Naive thymus-derived CD4-positive, alpha-beta T cell (primary cell): ENCODE results near the gene TPP1. TPM values are rescaled to one million over a fixed set of nuclear protein-coding genes. Genes with fewer than 3 reads are reported as not detected.

Experiments used
- ATAC-seq: fragments of 150-1000 bp; cut with Tn5 transposase; 2 replicates; pipeline ENCODE4 v1.10.0; 2021; ENCODE audit warnings: mild to moderate bottlenecking, moderate library complexity
- CTCF ChIA-PET: fragments of 350-600 bp; sonication (Branson Sonifier 250); formaldehyde crosslinking; loops from one replicate; lab custom pipeline; 2021; ENCODE audit warnings: antibody characterized with exemption; lab: Charles Lee
- POLR2A ChIA-PET: fragments of 350-600 bp; sonication (Branson Sonifier 250); formaldehyde crosslinking; loops from one replicate; lab custom pipeline; 2021; ENCODE audit warnings: antibody characterized with exemption, inconsistent platforms; lab: Charles Lee
- DNase-seq, 9 donors: peaks; one replicate each; pipeline versions ENCODE4 v3.0.0 to v3.0.0-alpha.2; 2020 to 2022; ENCODE audit warnings: mixed read lengths in 1 of 9
- H3K27ac ChIP-seq: one replicate; pipeline ENCODE4 v1.7.0; 2013; ENCODE audit warnings: mild to moderate bottlenecking, low read depth, low read length, moderate library complexity
- H3K27me3 ChIP-seq, 2 donors: one replicate each; pipeline ENCODE4 v1.7.0; 2013; ENCODE audit warnings: low read length in 2 of 2, mild to moderate bottlenecking in 2 of 2, moderate library complexity in 2 of 2; ENCODE audit not compliant: control insufficient read depth in 2 of 2, insufficient read depth in 2 of 2
- H3K36me3 ChIP-seq, 3 experiments: 1 replicate in 2 of 3; 2 replicates in 1 of 3; pipeline ENCODE4 v1.7.0; 2013; ENCODE audit warnings: low read length in 3 of 3, mild to moderate bottlenecking in 3 of 3, moderate library complexity in 1 of 3; ENCODE audit not compliant: insufficient read depth in 3 of 3, control insufficient read depth in 2 of 3
- H3K4me1 ChIP-seq, 2 donors: one replicate each; pipeline ENCODE4 v1.7.0; 2013; ENCODE audit warnings: low read length in 2 of 2, mild to moderate bottlenecking in 2 of 2, moderate library complexity in 1 of 2; ENCODE audit not compliant: control insufficient read depth in 2 of 2, insufficient read depth in 2 of 2
- H3K4me3 ChIP-seq: 2 replicates; pipeline ENCODE4 v1.7.0; 2013; ENCODE audit warnings: mild to moderate bottlenecking, low read length
- H3K9me3 ChIP-seq, 3 experiments: 1 replicate in 2 of 3; 2 replicates in 1 of 3; pipeline ENCODE4 v1.7.0; 2013; ENCODE audit warnings: low read length in 3 of 3; ENCODE audit not compliant: control insufficient read depth in 2 of 3
- H3K27ac Mint-ChIP-seq, 9 donors: one replicate each; pipeline ENCODE4 v1.8.0; 2020 to 2022; ENCODE audit warnings: mixed read lengths in 9 of 9, mild to moderate bottlenecking in 8 of 9, moderate library complexity in 5 of 9, inconsistent platforms in 2 of 9
- H3K27me3 Mint-ChIP-seq, 5 donors: one replicate each; pipeline ENCODE4 v1.8.0; 2021 to 2022; ENCODE audit warnings: mixed read lengths in 5 of 5, mild to moderate bottlenecking in 1 of 5
- H3K36me3 Mint-ChIP-seq, 5 donors: one replicate each; pipeline ENCODE4 v1.8.0; 2020 to 2022; ENCODE audit warnings: mixed read lengths in 5 of 5, mild to moderate bottlenecking in 3 of 5, inconsistent platforms in 1 of 5
- H3K4me1 Mint-ChIP-seq, 7 donors: one replicate each; pipeline ENCODE4 v1.8.0; 2020 to 2022; ENCODE audit warnings: mixed read lengths in 7 of 7, mild to moderate bottlenecking in 3 of 7, inconsistent platforms in 1 of 7
- H3K4me3 Mint-ChIP-seq, 10 donors: one replicate each; pipeline ENCODE4 v1.8.0; 2020 to 2022; ENCODE audit warnings: mild to moderate bottlenecking in 10 of 10, mixed read lengths in 10 of 10, moderate library complexity in 6 of 10, inconsistent platforms in 2 of 10
- H3K9me3 Mint-ChIP-seq, 11 donors: one replicate each; pipeline ENCODE4 v1.8.0; 2020 to 2022; ENCODE audit warnings: mixed read lengths in 11 of 11, mild to moderate bottlenecking in 4 of 11, inconsistent platforms in 1 of 11, moderate library complexity in 1 of 11
- intact Hi-C, 2 donors: fragments of 100-400 bp; cut with micrococcal nuclease; formaldehyde crosslinking; loops; one replicate each; pipeline ENCODE4 v1.15.1; 2023
- polyA plus RNA-seq, 2 donors: library from polyadenylated mRNA; unstranded; fragments of 300-500 nt; fragmentation: Illumina TruSeq; gene quantifications; one replicate each; pipeline ENCODE4 v1.2.3, GENCODE V29; 2021
- total RNA-seq, 6 experiments: library from RNA in 5 of 6; stranded (reverse) in 5 of 6; gene quantifications; 1 replicate in 5 of 6; 2 replicates in 1 of 6; pipeline ENCODE4 v1.2.3 and lab custom pipeline; 2021 to 2026

The TPP1 gene
- total and polyA plus RNA-seq, 7 experiments from 2014 or later: 49.9 to 160 (median 116) TPM

GRCh38 chr11:6598555-6598954 is 20.7 kb downstream of the TPP1 start:
- H3K4me1 ChIP-seq: peaks cover 17% of the 10 kb centered on the region in 2 donors
- Mint-ChIP-seq H3K27ac (peak overlapping the region in 5 of 9 donors; percentile 13 to 60 (median 32)), H3K9me3 (no peaks in the 10 kb centered on the region), H3K36me3 (peaks cover 19 to 50% (median 34%) of the 10 kb centered on the region in 5 donors), H3K4me1 (peaks cover 26 to 56% (median 41%) of the 10 kb centered on the region in 7 donors), H3K4me3 (no peak overlapping the region), H3K27me3 (no peaks in the 10 kb centered on the region)
- POLR2A ChIA-PET: interaction anchor here (0.6 to 1.4 kb wide), 2 partner anchors 20 to 116 kb away, joined by 3 to 4 read pairs; no protein-coding TSS in a partner anchor
- intact Hi-C loops: no loop called here
- no peak for ATAC-seq
- no peak overlapping the region for H3K27ac ChIP-seq
- CTCF ChIA-PET: no interaction called here
- no peaks in the 10 kb centered on the region for H3K9me3 ChIP-seq
- H3K36me3 ChIP-seq: peaks cover 10 to 67% (median 12%) of the 10 kb centered on the region in 3 experiments
- DNase-seq: no peak
- no peak overlapping the region for H3K4me3 ChIP-seq
- no peaks in the 10 kb centered on the region for H3K27me3 ChIP-seq

- ChIA-PET CTCF (interaction anchor here (0.9 to 1.4 kb wide), 4 partner anchors 87 to 158 kb away, joined by 3 to 6 read pairs (median 3); partner anchors contain the start of gene MRPL17), POLR2A (interaction anchor here (0.9 to 1.0 kb wide), 2 partner anchors 22 to 87 kb away, joined by 5 read pairs; partner anchors contain the start of gene MRPL17)
- H3K4me1 ChIP-seq: peaks cover 0 to 3% of the 10 kb centered on the region in 2 donors
- no peaks in the 10 kb centered on the region for H3K27me3 ChIP-seq
- peaks cover 10 to 70% (median 12%) of the 10 kb centered on the region in 3 experiments for H3K36me3 ChIP-seq
- no peaks in the 10 kb centered on the region for H3K9me3 ChIP-seq
- Mint-ChIP-seq H3K4me1 (peaks cover 26 to 59% (median 47%) of the 10 kb centered on the region in 7 donors), H3K9me3 (no peaks in the 10 kb centered on the region), H3K27ac (peak overlapping the region in 6 of 9 donors; percentile 3 to 44 (median 30)), H3K4me3 (no peak overlapping the region), H3K27me3 (no peaks in the 10 kb centered on the region), H3K36me3 (peaks cover 22 to 55% (median 37%) of the 10 kb centered on the region in 5 donors)
- ATAC-seq (no peak), DNase-seq (no peak)
- H3K4me3 ChIP-seq: no peak overlapping the region
- H3K27ac ChIP-seq: no peak overlapping the region
- intact Hi-C loops: no loop called here
Measured at GRCh38 chr11:6596239-6596877, 22.9 kb downstream of the TPP1 start.

- peaks cover 17 to 53% (median 33%) of the 10 kb centered on the region in 5 donors for H3K36me3 Mint-ChIP-seq
- no peak for DNase-seq
- peaks cover 21 to 51% (median 42%) of the 10 kb centered on the region in 7 donors for H3K4me1 Mint-ChIP-seq
Measured at GRCh38 chr11:6594142-6594768, 25.0 kb downstream of the TPP1 start.

GRCh38 chr11:6588018-6588417 is 31.2 kb downstream of the TPP1 start:
- H3K9me3 Mint-ChIP-seq: peaks cover 6 to 20% (median 19%) of the 10 kb centered on the region in 11 donors
- ChIA-PET CTCF (no interaction called here), POLR2A (no interaction called here)
- H3K4me1 Mint-ChIP-seq: peaks cover 0 to 8% (median 0%) of the 10 kb centered on the region in 7 donors
- H3K27me3 Mint-ChIP-seq: no peaks in the 10 kb centered on the region
- Histone ChIP-seq H3K36me3 (peaks cover 0 to 7% (median 0%) of the 10 kb centered on the region in 3 experiments), H3K27ac (no peak overlapping the region), H3K4me3 (no peak overlapping the region), H3K9me3 (peaks cover 0 to 14% (median 4%) of the 10 kb centered on the region in 3 experiments), H3K4me1 (no peaks in the 10 kb centered on the region), H3K27me3 (no peaks in the 10 kb centered on the region)
- intact Hi-C loops: no loop called here
- peaks cover 25 to 45% (median 29%) of the 10 kb centered on the region in 5 donors for H3K36me3 Mint-ChIP-seq
- no peak overlapping the region for H3K27ac Mint-ChIP-seq
- H3K4me3 Mint-ChIP-seq: no peak overlapping the region
- DNase-seq (no peak), ATAC-seq (no peak)

More at GRCh38 chr11:6594142-6594768, 25.0 kb downstream of the TPP1 start:
- H3K27ac Mint-ChIP-seq: peak overlapping the region in 5 of 9 donors; percentile 10 to 84 (median 26)
- H3K27me3 Mint-ChIP-seq: no peaks in the 10 kb centered on the region
- no peaks in the 10 kb centered on the region for H3K9me3 Mint-ChIP-seq
- no peaks in the 10 kb centered on the region for H3K27me3 ChIP-seq
- H3K4me3 Mint-ChIP-seq: peak overlapping the region in 1 of 10 donors; percentile 11
- no peaks in the 10 kb centered on the region for H3K9me3 ChIP-seq
- H3K4me1 ChIP-seq: no peaks in the 10 kb centered on the region
- ATAC-seq: no peak
- POLR2A ChIA-PET: interaction anchor here (1.2 to 1.7 kb wide), 4 partner anchors 9 to 112 kb away, joined by 3 to 8 read pairs (median 6); partner anchors contain the start of genes MRPL17 and TAF10
- H3K36me3 ChIP-seq: peaks cover 3 to 49% (median 12%) of the 10 kb centered on the region in 3 experiments
- no peak overlapping the region for H3K4me3 ChIP-seq
- CTCF ChIA-PET: interaction anchor here (2.5 to 3.6 kb wide), 2 partner anchors 10 to 89 kb away, joined by 8 to 12 read pairs; partner anchors contain the start of genes ILK, MRPL17 and RRP8
- intact Hi-C loops: no loop called here
- H3K27ac ChIP-seq: no peak overlapping the region

- POLR2A ChIA-PET: no interaction called here
- Histone ChIP-seq H3K27me3 (no peaks in the 10 kb centered on the region), H3K36me3 (peaks cover 0 to 4% (median 0%) of the 10 kb centered on the region in 3 experiments), H3K4me1 (no peaks in the 10 kb centered on the region), H3K27ac (no peak overlapping the region), H3K9me3 (peaks cover 0 to 14% (median 4%) of the 10 kb centered on the region in 3 experiments), H3K4me3 (no peak overlapping the region)
- Mint-ChIP-seq H3K36me3 (peaks cover 27 to 50% (median 33%) of the 10 kb centered on the region in 5 donors), H3K4me1 (peaks cover 0 to 11% (median 2%) of the 10 kb centered on the region in 7 donors), H3K27ac (no peak overlapping the region), H3K27me3 (no peaks in the 10 kb centered on the region), H3K4me3 (no peak overlapping the region), H3K9me3 (peaks cover 8 to 26% (median 21%) of the 10 kb centered on the region in 11 donors)
- intact Hi-C loops: no loop called here
- ATAC-seq (no peak), DNase-seq (no peak)
- CTCF ChIA-PET: no interaction called here
Measured at GRCh38 chr11:6587360-6587953, 31.8 kb downstream of the TPP1 start.
